Endothelial cell of umbilical vein (primary cell): ENCODE data around the gene GNPDA2. TPM values are rescaled to one million over a fixed set of nuclear protein-coding genes. Genes with fewer than 3 reads are reported as not detected.

Experiments used
- BruUV-seq: library from RNA; stranded (reverse); fragments of 400-500 nt; replicated peaks from 2 replicates; lab custom pipeline; 2021; lab: Mats Ljungman, UMichigan
- CTCF ChIA-PET: fragments of 300-600, 350-600 bp; sonication (Branson Sonifier 250); formaldehyde crosslinking; loops from one replicate; lab custom pipeline; 2021; ENCODE audit warnings: antibody characterized with exemption, inconsistent platforms; lab: Charles Lee
- POLR2A ChIA-PET: fragments of 300-600, 350-600 bp; sonication (Branson Sonifier 250); formaldehyde crosslinking; loops from one replicate; lab custom pipeline; 2021; ENCODE audit warnings: antibody characterized with exemption, inconsistent platforms; lab: Charles Lee
- DNase-seq: peaks from one replicate; pipeline ENCODE4 v3.0.0-alpha.2; 2011; ENCODE audit warnings: low read depth, low spot score
- FAIRE-seq: peaks from 2 replicates; lab custom pipeline; 2011; peaks lifted over from hg19 to GRCh38; lab: Jason Lieb, UNC
- H2AFZ ChIP-seq: 2 replicates; pipeline ENCODE4 v1.6.0; 2012; ENCODE audit warnings: low read depth, low read length, control low read depth, inconsistent platforms
- H3K27ac ChIP-seq: 2 replicates; pipeline ENCODE4 v1.5.1; 2011; ENCODE audit warnings: low read depth, mild to moderate bottlenecking, control low read depth, low read length, moderate library complexity; ENCODE audit not compliant: insufficient read depth
- H3K27me3 ChIP-seq, 2 experiments: 2 replicates each; pipeline versions ENCODE4 v1.6.0 to v1.6.1; 2011; ENCODE audit warnings: low read length in 2 of 2, mixed read lengths in 1 of 2; ENCODE audit not compliant: control insufficient read depth in 2 of 2, insufficient read depth in 2 of 2
- H3K36me3 ChIP-seq, 2 experiments: 2 replicates in 1 of 2; 3 replicates in 1 of 2; pipeline ENCODE4 v1.5.1; 2011; ENCODE audit warnings: low read length in 2 of 2, mild to moderate bottlenecking in 1 of 2, moderate library complexity in 1 of 2; ENCODE audit not compliant: control insufficient read depth in 2 of 2, insufficient read depth in 2 of 2; ENCODE audit errors: extremely low read depth in 1 of 2
- H3K4me1 ChIP-seq: 3 replicates; pipeline ENCODE4 v1.5.1; 2011; ENCODE audit warnings: mild to moderate bottlenecking, low read length; ENCODE audit not compliant: control insufficient read depth, insufficient read depth; ENCODE audit errors: extremely low read depth
- H3K4me2 ChIP-seq: 2 replicates; pipeline ENCODE4 v1.6.1; 2011; ENCODE audit warnings: low read length, control low read depth, mixed read lengths; ENCODE audit not compliant: insufficient read depth
- H3K4me3 ChIP-seq, 3 experiments: fragments of 200-600 bp in 1 of 3; sonication (generic), shearing (Covaris generic) in 1 of 3; replicated peaks in 1 of 3; 2 replicates each; pipeline ENCODE4 v1.5.1; 2011 to 2016; ENCODE audit warnings: control low read depth in 3 of 3, low read length in 3 of 3, mild to moderate bottlenecking in 2 of 3, inconsistent platforms in 1 of 3, low read depth in 1 of 3, moderate library complexity in 1 of 3; ENCODE audit not compliant: insufficient read depth in 1 of 3
- H3K79me2 ChIP-seq: 2 replicates; pipeline ENCODE4 v1.6.0; 2012; ENCODE audit warnings: low read length, inconsistent platforms; ENCODE audit not compliant: control insufficient read depth, insufficient read depth
- H3K9ac ChIP-seq: replicated peaks from 2 replicates; pipeline ENCODE3; 2011; ENCODE audit warnings: low read length, control low read depth; ENCODE audit not compliant: insufficient read depth; ENCODE audit errors: extremely low read depth
- H3K9me1 ChIP-seq: replicated peaks from 3 replicates; pipeline ENCODE4 v1.6.0; 2011; ENCODE audit warnings: mild to moderate bottlenecking, low read length; ENCODE audit not compliant: control insufficient read depth, insufficient read depth; ENCODE audit errors: extremely low read depth
- H3K9me3 ChIP-seq: replicated peaks from 2 replicates; pipeline ENCODE4 v1.5.1; 2012; ENCODE audit warnings: low read length, inconsistent platforms; ENCODE audit not compliant: control insufficient read depth, insufficient read depth
- H4K20me1 ChIP-seq: replicated peaks from 2 replicates; pipeline ENCODE3; 2011; ENCODE audit warnings: mild to moderate bottlenecking, low read length; ENCODE audit not compliant: control insufficient read depth, insufficient read depth; ENCODE audit errors: extremely low read depth
- EZH2 ChIP-seq: IDR thresholded peaks from 2 replicates; pipeline ENCODE4 v1.6.1; 2012; ENCODE audit warnings: borderline replicate concordance, low read depth, mild to moderate bottlenecking, moderate library complexity, low read length, inconsistent platforms; ENCODE audit not compliant: severe bottlenecking
- FOS ChIP-seq: IDR thresholded peaks from 2 replicates; pipeline ENCODE4 v1.6.1; 2011; ENCODE audit warnings: mild to moderate bottlenecking, low read length, moderate library complexity, borderline replicate concordance; ENCODE audit not compliant: insufficient read depth
- GATA2 ChIP-seq: IDR thresholded peaks from 2 replicates; pipeline ENCODE4 v1.7.0; 2011; ENCODE audit warnings: low read depth, mild to moderate bottlenecking, moderate library complexity, mixed read lengths, low read length; ENCODE audit not compliant: insufficient read length, insufficient read depth
- JUN ChIP-seq: IDR thresholded peaks from 2 replicates; pipeline ENCODE4 v1.6.1; 2011; ENCODE audit warnings: borderline replicate concordance, low read depth; ENCODE audit not compliant: insufficient read length, insufficient read depth
- MYC ChIP-seq: IDR thresholded peaks from one replicate; pipeline ENCODE4 v1.6.1; 2011; ENCODE audit warnings: mild to moderate bottlenecking, low read depth, low read length
- POLR2A ChIP-seq: IDR thresholded peaks from 2 replicates; pipeline ENCODE4 v1.6.1; 2012; ENCODE audit warnings: low read depth, mild to moderate bottlenecking, control low read depth, low read length
- POLR2AphosphoS5 ChIP-seq: IDR thresholded peaks from 2 replicates; pipeline ENCODE4 v1.6.1; 2012; ENCODE audit warnings: low read depth, mild to moderate bottlenecking, control low read depth, low read length, moderate library complexity; ENCODE audit not compliant: insufficient read depth
- dilution Hi-C: fragments of 300-500 bp; cut with MboI; formaldehyde crosslinking; loops from one replicate; pipeline ENCODE4 v1.15.0; 2019; ENCODE audit warnings: low sequenced_read_pairs; ENCODE audit not compliant: extremely low pct_ligation_motif_present
- intact Hi-C: fragments of 100-400 bp; cut with micrococcal nuclease; formaldehyde crosslinking; loops from one replicate; pipeline ENCODE4 v1.10.0; 2022
- polyA plus RNA-seq, 4 experiments: library from polyadenylated mRNA; depleted of rRNA in 3 of 4; stranded (reverse) in 3 of 4; unstranded in 1 of 4; fragments of >200 nt; gene quantifications; 2 replicates each; pipeline versions ENCODE4 v1.2.1 to v1.2.3, GENCODE V29; 2011 to 2012; ENCODE audit warnings: missing spikeins in 1 of 4
- total RNA-seq: library from RNA; stranded (reverse); gene quantifications from 2 replicates; pipeline ENCODE4 v1.2.3, GENCODE V29; 2021
- TF ChIP-seq, protein P1 (sequence below): IDR thresholded peaks from 2 replicates; pipeline ENCODE4 v1.6.1; 2011; ENCODE audit not compliant: insufficient read depth, insufficient read length
- TF ChIP-seq, protein P2 (sequence below), 2 donors: IDR thresholded peaks; 1 replicate in 1 of 2; 2 replicates in 1 of 2; pipeline ENCODE4 v1.5.1; 2011; ENCODE audit warnings: low read length in 2 of 2, mild to moderate bottlenecking in 2 of 2, moderate library complexity in 2 of 2, control low read depth in 1 of 2, inconsistent platforms in 1 of 2, low read depth in 1 of 2; ENCODE audit not compliant: insufficient read depth in 1 of 2; ENCODE audit errors: extremely low read depth in 1 of 2

Gene GNPDA2
- total and polyA plus RNA-seq, 2 donors (not counting 3 experiments of a cell fraction or from before 2014, with no cell fraction given) = 7.6 to 14.7 TPM

GRCh38 chr4:44678094-44679041, 48.0 kb downstream of the GNPDA2 start, which contains the start of gene GUF1:
Gene GUF1, plus strand, starts transcription at chr4:44678420. Its CDS starts 203 bp downstream, at chr4:44678623.
- Histone ChIP-seq H2AFZ (peak within 1 kb of the TSS; percentile 82), H3K9me1 (no peaks in the 10 kb centered on the region), H3K36me3 (peaks cover 0 to 9% of the 10 kb centered on the region in 2 experiments), H3K9me3 (no peaks in the 10 kb centered on the region), H4K20me1 (no peaks in the 10 kb centered on the region), H3K79me2 (peaks cover 27% of the 10 kb centered on the region), H3K4me1 (peaks cover 18% of the 10 kb centered on the region), H3K27ac (peak within 1 kb of the TSS; percentile 83), H3K9ac (peak within 1 kb of the TSS; percentile 89), H3K27me3 (peaks cover 0 to 6% of the 10 kb centered on the region in 2 experiments), H3K4me2 (peak within 1 kb of the TSS; percentile 99), H3K4me3 (peak within 1 kb of the TSS; percentile 66 to 87 (median 68))
- ChIA-PET CTCF (interaction anchor here (0.9 to 1.6 kb wide), 6 partner anchors 9 to 229 kb away, joined by 3 to 7 read pairs (median 4); partner anchors contain the start of genes GNPDA2 and KCTD8), POLR2A (interaction anchor here (1.4 kb wide), 1 partner anchor 15 kb away, joined by 4 read pairs; no protein-coding TSS in a partner anchor)
- TSS peak; percentile 86 for BruUV-seq
- dilution Hi-C loops (no loop called here), intact Hi-C loops (loop anchor here (1.0 kb wide), 1 partner anchor 48 kb away; the partner anchor contains the start of gene GNPDA2)
- TF ChIP-seq, protein P1, sequence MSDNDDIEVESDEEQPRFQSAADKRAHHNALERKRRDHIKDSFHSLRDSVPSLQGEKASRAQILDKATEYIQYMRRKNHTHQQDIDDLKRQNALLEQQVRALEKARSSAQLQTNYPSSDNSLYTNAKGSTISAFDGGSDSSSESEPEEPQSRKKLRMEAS = peak; percentile 87
- TF ChIP-seq JUN (no peak), POLR2AphosphoS5 (peak; percentile 94), POLR2A (peak; percentile 93)
- DNase-seq = peak; percentile 93
- peak; percentile 74 for FAIRE-seq

GRCh38 chr4:44675366-44675765, 51.0 kb downstream of the GNPDA2 start:
- H3K9me1 ChIP-seq = no peaks in the 10 kb centered on the region
- peaks cover 19% of the 10 kb centered on the region for H3K79me2 ChIP-seq
- ChIA-PET POLR2A (no interaction called here), CTCF (no interaction called here)
- DNase-seq (no peak), FAIRE-seq (no peak)
- intact Hi-C loops = no loop called here
- H3K4me3 ChIP-seq = no peak overlapping the region
- BruUV-seq = no TSS peak
- no peak overlapping the region for H2AFZ ChIP-seq
- dilution Hi-C loops = no loop called here
- H3K4me2 ChIP-seq = no peak overlapping the region
- TF ChIP-seq JUN = no peak
- TF ChIP-seq, protein P2, sequence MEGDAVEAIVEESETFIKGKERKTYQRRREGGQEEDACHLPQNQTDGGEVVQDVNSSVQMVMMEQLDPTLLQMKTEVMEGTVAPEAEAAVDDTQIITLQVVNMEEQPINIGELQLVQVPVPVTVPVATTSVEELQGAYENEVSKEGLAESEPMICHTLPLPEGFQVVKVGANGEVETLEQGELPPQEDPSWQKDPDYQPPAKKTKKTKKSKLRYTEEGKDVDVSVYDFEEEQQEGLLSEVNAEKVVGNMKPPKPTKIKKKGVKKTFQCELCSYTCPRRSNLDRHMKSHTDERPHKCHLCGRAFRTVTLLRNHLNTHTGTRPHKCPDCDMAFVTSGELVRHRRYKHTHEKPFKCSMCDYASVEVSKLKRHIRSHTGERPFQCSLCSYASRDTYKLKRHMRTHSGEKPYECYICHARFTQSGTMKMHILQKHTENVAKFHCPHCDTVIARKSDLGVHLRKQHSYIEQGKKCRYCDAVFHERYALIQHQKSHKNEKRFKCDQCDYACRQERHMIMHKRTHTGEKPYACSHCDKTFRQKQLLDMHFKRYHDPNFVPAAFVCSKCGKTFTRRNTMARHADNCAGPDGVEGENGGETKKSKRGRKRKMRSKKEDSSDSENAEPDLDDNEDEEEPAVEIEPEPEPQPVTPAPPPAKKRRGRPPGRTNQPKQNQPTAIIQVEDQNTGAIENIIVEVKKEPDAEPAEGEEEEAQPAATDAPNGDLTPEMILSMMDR (IDR thresholded peaks at IDR 0.05; ENCODE audit: extremely low read depth in 1 of 2, insufficient read depth in 1 of 2, low read depth in 1 of 2, low read length in 2 of 2) = no peak
- no peak for TF ChIP-seq FOS
- TF ChIP-seq EZH2 = no peak
- TF ChIP-seq GATA2 = no peak
- TF ChIP-seq MYC = no peak
- TF ChIP-seq POLR2A = no peak
- TF ChIP-seq, protein P1 = no peak
- TF ChIP-seq POLR2AphosphoS5 = no peak
- no peaks in the 10 kb centered on the region for H4K20me1 ChIP-seq
- H3K27me3 ChIP-seq = peaks cover 3 to 6% of the 10 kb centered on the region in 2 experiments
- H3K9me3 ChIP-seq = no peaks in the 10 kb centered on the region
- no peak overlapping the region for H3K27ac ChIP-seq
- no peaks in the 10 kb centered on the region for H3K36me3 ChIP-seq
- peaks cover 18% of the 10 kb centered on the region for H3K4me1 ChIP-seq
- H3K9ac ChIP-seq = no peak overlapping the region
